HepG2 (cell line): Measurements from ENCODE around the gene ZNF512B. TPM values are rescaled to one million over a fixed set of nuclear protein-coding genes. Genes with fewer than 3 reads are reported as not detected.

Experiments used
- AKAP8 ChIP-seq: sonication (generic); formaldehyde crosslinking; IDR thresholded peaks from 2 replicates; pipeline ENCODE4 v1.5.1; 2020; ENCODE audit warnings: mild to moderate bottlenecking, missing genetic modification reagents
- CHD2 ChIP-seq: IDR thresholded peaks from 2 replicates; pipeline ENCODE4 v1.6.1; 2011; ENCODE audit warnings: low read depth, low read length, improper control_type of control experiment
- KDM4B ChIP-seq: sonication (generic); formaldehyde crosslinking; IDR thresholded peaks from 2 replicates; pipeline ENCODE4 v1.4.0; 2020; ENCODE audit warnings: missing genetic modification reagents
- KIAA2018 ChIP-seq: sonication (generic); formaldehyde crosslinking; IDR thresholded peaks from 2 replicates; pipeline ENCODE4 v1.5.0; 2020; ENCODE audit warnings: mild to moderate bottlenecking, missing genetic modification reagents, borderline replicate concordance
- MLXIP ChIP-seq: sonication (generic); formaldehyde crosslinking; IDR thresholded peaks from 2 replicates; pipeline ENCODE4 v1.9.0; 2021; ENCODE audit warnings: missing genetic modification reagents, borderline replicate concordance
- MXD1 ChIP-seq: sonication (generic); formaldehyde crosslinking; IDR thresholded peaks from 2 replicates; pipeline ENCODE4 v1.4.0; 2020; ENCODE audit warnings: mild to moderate bottlenecking, missing genetic modification reagents
- NCOA1 ChIP-seq: sonication (generic); formaldehyde crosslinking; IDR thresholded peaks from 2 replicates; pipeline ENCODE4 v1.9.0; 2021; ENCODE audit warnings: missing genetic modification reagents
- PAWR ChIP-seq: sonication (generic); formaldehyde crosslinking; IDR thresholded peaks from 2 replicates; pipeline ENCODE4 v1.4.0; 2020; ENCODE audit warnings: missing genetic modification reagents, mild to moderate bottlenecking, borderline replicate concordance
- RARG ChIP-seq: sonication (generic); formaldehyde crosslinking; IDR thresholded peaks from 2 replicates; pipeline ENCODE4 v1.4.0; 2020; ENCODE audit warnings: low read depth, mild to moderate bottlenecking, missing genetic modification reagents
- ZNF225 ChIP-seq: sonication (generic); formaldehyde crosslinking; IDR thresholded peaks from 2 replicates; pipeline ENCODE4 v1.4.0; 2020; ENCODE audit warnings: mild to moderate bottlenecking, missing genetic modification reagents
- ZNF234 ChIP-seq: sonication (generic); formaldehyde crosslinking; conservative IDR thresholded peaks from 2 replicates; pipeline ENCODE4 v1.5.1; 2020; ENCODE audit warnings: mild to moderate bottlenecking, missing genetic modification reagents
- ZNF513 ChIP-seq: sonication (generic); formaldehyde crosslinking; conservative IDR thresholded peaks from 2 replicates; pipeline ENCODE4 v1.5.0; 2020; ENCODE audit warnings: missing genetic modification reagents
- ZNF556 ChIP-seq: sonication (generic); formaldehyde crosslinking; IDR thresholded peaks from 2 replicates; pipeline ENCODE4 v1.4.0; 2020; ENCODE audit warnings: mild to moderate bottlenecking, missing genetic modification reagents, borderline replicate concordance
- ZSCAN20 ChIP-seq: sonication (generic); formaldehyde crosslinking; IDR thresholded peaks from 2 replicates; pipeline ENCODE4 v1.4.0; 2020; ENCODE audit warnings: missing genetic modification reagents, mild to moderate bottlenecking, borderline replicate concordance
- polyA plus RNA-seq, 8 experiments: library from polyadenylated mRNA; depleted of rRNA in 3 of 8; stranded (reverse) in 7 of 8; unstranded in 1 of 8; fragments of >200 nt; fragmentation: Illumina TruSeq in 4 of 8; extraction: Trizol in 4 of 8; gene quantifications; 2 replicates each; pipeline versions ENCODE4 v1.2.1 to v1.2.3, GENCODE V29; 2011 to 2016; ENCODE audit warnings: low read depth in 4 of 8, missing spikeins in 1 of 8, mixed read lengths in 1 of 8; ENCODE audit not compliant: insufficient read depth in 1 of 8
- total RNA-seq, 5 experiments: library from RNA; depleted of rRNA; stranded (reverse); fragments of >200 nt; fragmentation: Illumina TruSeq; extraction: Trizol; gene quantifications; 2 replicates each; pipeline ENCODE4 v1.2.3, GENCODE V29; 2016; ENCODE audit warnings: low read depth in 1 of 5

The ZNF512B gene
- total and polyA plus RNA-seq, 2 of the 13 experiments (the other 11 are each of a cell fraction or from before 2014, with no cell fraction given), result 11.5 to 30.6 TPM

GRCh38 chr20:63973636-63974401 lies 4.1 kb upstream of the ZNF512B start (continued):
- 0 out of 2 replicates have a peak, but pooled peaks have one; percentile 36 for TF ChIP-seq RARG
- TF ChIP-seq KDM4B (CRISPR knock-in tag), result peak; percentile 96
- peak; percentile 89 for TF ChIP-seq NCOA1
- no peak for TF ChIP-seq PAWR (CRISPR knock-in tag)
- TF ChIP-seq ZNF556 (CRISPR knock-in tag), result peak; percentile 92
- TF ChIP-seq ZSCAN20, result peak; percentile 96
- TF ChIP-seq AKAP8 (CRISPR knock-in tag), result peak; percentile 94
- TF ChIP-seq MXD1 (CRISPR knock-in tag), result peak; percentile 95
- TF ChIP-seq KIAA2018 (CRISPR knock-in tag), result no peak
- peak; percentile 82; the same call in 1 of the 2 replicates for TF ChIP-seq MLXIP (CRISPR knock-in tag)
- peak; percentile 95 for TF ChIP-seq ZNF225
- TF ChIP-seq ZNF234, result no peak
- peak; percentile 50 for TF ChIP-seq CHD2
- peak; percentile 98; the same call in 1 of the 2 replicates for TF ChIP-seq ZNF513 (CRISPR knock-in tag)
